GM11168 (cell line): ENCODE results near the gene BBS9.
"Not testable (repeated sequence)": the region's sequence is repeated elsewhere in the genome, so short reads cannot be mapped to it uniquely, and the experiment has no call there.

Experiments used
- in situ Hi-C: fragments of 300-500 bp; cut with MboI; formaldehyde crosslinking; loops from one replicate; pipeline ENCODE4 v1.12.0; 2022; ENCODE audit warnings: low sequenced_read_pairs; ENCODE audit not compliant: unreplicated experiment

BBS9 gene

DNA sequence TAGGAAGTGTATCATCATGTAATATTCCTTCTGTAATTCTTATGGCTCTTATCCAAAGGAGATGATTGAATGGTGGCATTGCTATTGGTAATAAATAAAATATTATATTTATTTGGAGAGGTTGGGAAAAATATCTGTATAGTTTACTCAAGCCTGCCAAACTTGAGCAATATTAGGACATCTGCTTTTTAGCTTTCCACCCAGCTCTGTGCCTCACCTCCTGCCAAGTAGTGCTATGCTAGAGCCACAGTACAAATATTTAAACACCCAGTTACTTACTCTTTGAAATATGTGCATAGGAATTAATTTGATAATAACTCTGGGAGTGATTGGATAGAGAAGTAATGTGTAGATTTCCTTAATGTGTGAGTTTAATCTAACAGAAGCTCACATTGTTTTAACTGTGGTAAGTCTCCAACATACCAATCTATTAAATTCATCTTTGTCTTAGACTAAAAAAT, 129.2 kb downstream of the BBS9 start:
- in situ Hi-C loops = no loop called here

DNA sequence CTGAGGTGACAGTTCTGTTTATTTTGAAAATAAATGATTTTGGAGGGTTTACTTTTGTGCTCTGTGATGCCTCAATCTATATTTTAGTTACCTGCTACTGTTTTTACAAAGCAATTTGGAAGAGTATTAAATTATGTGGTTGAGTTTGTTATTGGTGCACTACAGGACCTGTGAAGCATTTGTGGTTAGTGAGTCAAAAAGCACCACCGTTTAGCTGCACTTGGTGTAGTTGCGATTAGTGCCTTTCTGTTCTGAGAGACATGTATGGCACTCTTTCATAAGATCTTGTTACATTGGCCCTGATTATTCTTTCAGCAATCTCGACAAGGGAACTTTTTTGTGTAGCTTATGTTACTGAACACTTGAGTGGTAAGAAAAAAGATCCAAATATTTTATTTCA, 132.2 kb downstream of the BBS9 start:
- in situ Hi-C loops = no loop called here

DNA sequence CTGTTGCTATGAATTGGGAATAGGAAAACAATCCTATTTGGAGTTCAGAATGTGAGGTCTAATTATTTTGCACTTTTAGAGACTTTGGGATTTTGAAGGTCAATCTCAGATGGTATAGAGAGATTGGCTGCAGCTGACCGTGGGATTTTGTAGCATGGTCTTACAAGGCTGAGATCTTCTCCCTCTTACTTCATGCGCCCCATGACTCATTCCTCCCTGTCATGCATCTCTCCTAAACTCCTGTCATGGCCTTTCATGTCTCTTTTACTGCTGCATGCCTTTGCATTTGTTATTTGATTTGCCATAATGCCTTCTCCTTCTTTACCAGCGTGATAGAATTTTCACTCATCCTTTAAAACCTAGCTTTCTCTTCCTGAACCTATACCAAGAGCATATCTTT, 133.1 kb downstream of the BBS9 start:
- in situ Hi-C loops = no loop called here

DNA sequence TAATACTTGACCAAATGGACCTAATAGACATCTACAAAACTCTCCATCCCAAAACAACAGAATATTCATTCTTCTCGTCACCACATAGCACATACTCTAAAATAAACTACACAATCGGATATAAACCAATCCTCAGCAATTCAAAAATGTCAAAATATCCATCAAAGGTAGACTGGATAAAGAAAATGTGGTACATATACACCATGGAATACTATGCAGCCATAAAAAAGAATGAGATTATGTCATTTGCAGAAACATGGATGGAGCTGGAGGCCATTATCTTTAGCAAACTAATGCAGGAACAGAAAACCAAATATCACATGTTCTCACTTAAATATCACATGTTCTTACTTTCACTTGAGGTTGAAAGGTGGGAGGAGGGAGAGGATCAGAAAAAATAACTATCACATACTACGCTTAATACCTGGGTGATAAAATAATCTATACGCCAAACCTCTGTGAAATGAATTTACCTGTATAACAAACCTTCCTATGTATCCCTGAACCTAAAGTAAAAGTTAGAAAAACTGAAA, 142.5 kb downstream of the BBS9 start:
- in situ Hi-C loops = not testable (repeated sequence)

DNA sequence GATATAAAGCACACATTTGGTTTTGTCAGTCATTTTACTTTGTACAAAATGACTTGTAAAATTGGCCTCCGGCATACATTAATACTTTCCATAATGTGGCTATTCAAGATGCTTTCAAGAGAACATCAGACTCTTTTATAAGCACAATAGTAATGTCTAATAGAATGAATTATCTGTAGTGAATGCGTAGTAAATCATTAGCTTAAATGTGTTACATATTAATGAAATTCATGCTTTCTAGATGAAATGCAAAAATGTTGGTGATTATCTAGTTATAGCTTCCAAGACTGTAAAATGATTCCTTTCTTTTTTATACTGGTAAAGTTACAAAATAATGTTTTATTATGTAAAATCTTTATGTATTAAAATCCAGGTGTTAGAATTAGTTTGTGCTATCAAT, 144.0 kb downstream of the BBS9 start:
- in situ Hi-C loops = no loop called here

DNA sequence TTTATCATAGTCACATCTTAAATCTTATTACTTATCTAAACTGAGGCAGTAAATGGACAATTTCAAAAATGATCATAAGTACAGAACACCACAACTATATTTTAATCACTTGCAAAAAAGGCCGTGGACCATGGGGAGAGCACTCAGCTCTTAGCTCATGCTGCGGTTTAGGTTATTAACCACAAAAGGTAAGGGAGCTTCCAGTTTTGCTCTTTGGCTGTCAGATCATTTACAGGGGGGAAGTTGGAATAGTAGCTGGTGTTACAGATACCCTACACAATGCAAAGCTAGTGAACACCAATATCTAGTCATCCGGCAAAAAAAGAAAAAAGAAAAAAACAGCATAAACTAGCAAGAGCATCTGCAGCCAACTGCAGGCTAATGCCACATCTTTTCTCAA, 147.0 kb downstream of the BBS9 start:
- in situ Hi-C loops = no loop called here

DNA sequence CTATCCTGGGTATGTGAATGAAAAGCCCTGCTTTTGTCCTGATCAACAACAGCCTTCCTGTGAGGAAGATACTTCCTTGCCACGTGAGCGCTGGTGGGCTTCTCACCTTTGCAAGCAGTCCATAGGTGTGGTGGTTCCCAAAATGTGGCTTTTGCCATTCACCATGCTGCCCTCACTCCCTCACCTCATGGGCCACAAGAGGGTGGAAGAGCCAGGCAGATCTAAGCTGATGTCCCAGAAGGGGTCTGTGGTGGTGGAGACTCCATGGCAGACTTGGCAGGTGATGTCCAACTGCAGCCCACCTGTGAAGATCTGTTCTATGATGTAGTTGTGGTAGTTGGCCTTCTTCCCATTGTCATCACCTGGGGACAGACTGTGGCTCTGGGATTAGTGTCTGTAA, 147.4 kb downstream of the BBS9 start:
- in situ Hi-C loops = no loop called here

DNA sequence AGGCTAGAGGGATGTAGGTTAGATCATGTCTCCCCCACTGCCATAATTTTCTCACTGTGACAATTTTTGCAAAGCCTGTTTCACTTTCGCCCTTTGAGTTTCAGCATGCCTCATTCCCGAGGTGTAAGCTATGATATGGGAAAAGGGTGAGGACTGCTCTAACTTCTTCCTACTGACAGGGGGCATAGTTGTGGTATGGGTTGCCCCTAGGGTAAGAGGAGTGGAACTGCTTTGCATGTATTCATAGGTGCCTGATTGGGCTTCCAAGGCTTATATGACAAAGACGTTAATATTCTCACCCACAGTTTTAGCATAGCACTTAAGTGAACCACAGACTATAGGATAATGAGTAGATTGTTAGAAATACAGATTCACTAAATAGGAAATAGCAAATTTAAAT, 148.7 kb downstream of the BBS9 start:
- in situ Hi-C loops = no loop called here

DNA sequence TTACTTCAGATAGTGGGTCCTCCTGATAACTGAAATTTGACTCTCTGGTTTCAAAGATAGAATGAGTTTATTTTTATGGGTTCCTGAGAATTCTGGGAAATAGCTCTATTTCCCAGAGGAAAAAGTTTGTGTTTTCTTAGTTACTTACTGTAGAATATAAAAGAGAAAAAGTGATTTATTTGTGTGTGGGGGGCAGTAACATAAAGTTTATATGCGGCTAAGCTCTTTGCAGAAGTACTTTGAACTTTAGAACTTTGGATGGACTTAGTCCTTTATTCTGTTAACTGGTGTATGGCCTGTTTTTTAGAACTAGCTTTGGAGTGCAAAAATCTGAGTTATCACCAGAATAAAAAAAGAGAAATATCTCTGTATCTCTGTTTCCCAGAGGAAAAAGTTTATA, 157.1 kb downstream of the BBS9 start:
- in situ Hi-C loops = no loop called here

DNA sequence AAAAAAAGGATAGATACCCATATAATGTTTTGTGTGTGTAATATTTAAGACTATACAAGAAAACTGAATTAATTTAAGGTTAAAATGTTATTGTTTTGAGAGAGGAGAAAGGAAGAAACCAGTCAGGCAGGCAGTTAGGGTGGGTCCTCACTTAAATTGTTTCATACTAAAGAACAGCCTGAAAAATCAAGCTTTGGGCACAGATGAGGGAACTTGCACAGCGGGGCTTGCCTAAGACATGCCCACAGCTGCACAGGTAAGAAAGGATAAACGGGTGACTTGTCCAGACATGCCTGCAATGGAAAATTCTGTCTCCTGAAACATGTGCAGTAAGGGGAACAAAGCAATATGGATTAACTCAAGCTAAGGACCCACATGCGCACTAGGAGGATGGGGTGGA, 158.4 kb downstream of the BBS9 start:
- in situ Hi-C loops = no loop called here

DNA sequence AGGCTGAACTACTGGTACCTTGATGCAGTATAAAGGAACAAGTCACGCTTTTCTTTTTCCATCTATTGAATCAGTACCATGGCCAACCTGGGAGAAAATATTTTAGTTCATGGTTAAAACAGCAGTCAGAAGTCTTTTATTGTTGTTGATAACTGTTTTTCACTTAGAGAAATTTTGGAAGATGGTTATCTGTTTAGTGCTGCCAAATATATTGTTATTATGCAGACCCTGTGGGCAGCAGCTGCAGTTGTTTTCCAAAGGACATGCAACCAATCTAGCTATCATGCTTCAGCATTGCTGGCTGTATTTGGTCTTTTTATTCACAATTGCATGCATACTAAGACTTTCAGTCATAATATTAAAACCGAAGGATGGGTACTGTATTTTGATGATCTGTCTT, 169.5 kb downstream of the BBS9 start:
- in situ Hi-C loops = no loop called here

DNA sequence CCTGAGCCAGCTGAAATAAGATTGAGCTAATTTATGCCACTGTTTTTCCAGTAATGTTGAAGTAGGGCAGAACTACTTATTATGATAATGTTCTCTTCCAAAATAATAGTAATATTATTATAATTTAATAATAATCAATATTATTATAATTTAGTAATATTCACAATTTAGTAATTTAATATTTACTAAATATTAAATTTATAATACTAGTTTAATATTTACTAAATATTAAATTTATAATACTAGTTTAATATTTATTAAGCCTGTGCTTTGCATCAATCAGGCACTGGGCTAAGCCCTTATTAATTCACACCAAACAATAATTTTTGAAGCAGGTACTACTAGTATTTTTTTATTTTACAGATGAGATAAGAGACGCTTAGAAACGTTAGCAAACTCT, 170.1 kb downstream of the BBS9 start:
- in situ Hi-C loops = no loop called here

DNA sequence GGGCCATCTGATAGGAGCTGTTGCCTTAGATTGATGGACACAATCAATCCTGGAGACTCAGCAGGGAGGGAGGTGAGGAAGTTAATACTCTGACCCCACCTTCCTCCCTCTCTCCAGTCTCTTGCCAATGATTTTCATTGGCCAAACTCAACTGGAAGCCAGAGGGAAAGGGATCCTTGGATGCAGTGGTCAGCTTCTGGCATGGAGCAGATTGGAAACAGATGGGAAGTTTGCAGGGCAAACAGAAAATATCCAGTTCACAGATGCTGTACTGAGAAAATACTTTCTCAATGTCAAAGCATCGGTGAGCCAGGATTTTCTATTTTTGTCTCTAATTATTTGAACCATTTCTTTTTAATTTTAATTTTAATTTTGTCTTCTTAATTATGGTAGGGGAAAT, 170.8 kb downstream of the BBS9 start:
- in situ Hi-C loops = no loop called here

DNA sequence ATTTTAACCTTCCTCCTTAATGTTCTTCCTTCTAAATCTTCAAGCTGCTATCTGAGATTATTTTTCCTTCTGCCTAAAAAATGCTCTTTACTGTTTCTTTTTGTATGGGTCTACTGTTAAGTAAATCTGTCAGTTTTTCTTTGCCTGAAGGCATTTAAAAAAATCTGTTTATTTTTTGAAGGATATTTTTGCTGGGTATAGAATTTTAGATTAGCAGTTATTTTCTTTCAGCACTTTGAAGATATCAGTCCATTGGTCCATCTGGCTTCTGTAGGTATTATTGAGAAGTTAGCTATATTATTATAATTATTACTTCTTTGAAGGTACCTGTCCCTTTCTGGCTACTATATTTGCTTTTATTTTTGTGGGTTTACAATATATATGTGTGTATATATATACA, 171.4 kb downstream of the BBS9 start:
- in situ Hi-C loops = no loop called here

DNA sequence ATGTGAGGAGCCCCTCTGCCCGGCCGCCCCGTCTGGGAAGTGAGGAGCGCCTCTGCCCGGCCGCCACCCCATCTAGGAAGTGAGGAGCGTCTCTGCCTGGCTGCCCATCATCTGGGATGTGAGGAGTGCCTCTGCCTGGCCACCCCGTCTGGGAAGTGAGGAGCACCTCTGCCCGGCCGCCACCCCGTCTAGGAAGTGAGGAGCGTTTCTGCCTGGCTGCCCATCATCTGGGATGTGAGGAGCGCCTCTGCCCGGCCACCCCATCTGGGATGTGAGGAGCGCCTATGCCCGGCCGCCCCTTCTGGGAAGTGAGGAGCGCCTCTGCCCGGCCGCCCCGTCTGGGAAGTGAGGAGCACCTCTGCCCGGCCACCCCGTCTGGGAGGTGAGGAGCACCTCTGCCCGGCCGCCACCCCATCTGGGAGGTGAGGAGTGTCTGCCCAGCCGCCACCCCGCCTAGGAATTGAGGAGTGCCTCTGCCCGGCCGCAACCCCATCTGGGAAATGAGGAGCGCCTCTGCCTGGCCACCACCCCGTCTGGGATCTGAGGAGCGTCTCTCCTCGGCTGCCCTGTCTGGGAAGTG, 174.7 kb downstream of the BBS9 start:
- in situ Hi-C loops = not testable (repeated sequence)

DNA sequence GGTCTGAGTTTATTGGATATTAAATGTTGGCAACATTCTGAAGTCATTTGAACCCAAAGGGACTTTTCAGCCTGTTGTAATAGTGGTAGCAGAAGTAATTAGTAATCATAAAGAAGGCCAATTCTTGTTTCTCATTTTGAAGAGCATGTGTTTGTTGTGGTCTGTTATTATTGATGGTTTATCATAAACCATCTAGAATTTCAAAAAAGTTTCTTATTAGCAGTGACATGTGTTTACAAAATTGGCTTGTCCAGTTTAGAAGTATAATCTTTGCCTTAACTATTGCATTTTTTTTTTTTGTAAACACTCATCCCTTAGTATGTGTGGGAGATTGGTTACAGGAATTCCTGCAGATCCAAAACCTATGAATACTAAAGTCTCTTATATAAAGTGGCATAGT, 177.8 kb downstream of the BBS9 start:
- in situ Hi-C loops = no loop called here

DNA sequence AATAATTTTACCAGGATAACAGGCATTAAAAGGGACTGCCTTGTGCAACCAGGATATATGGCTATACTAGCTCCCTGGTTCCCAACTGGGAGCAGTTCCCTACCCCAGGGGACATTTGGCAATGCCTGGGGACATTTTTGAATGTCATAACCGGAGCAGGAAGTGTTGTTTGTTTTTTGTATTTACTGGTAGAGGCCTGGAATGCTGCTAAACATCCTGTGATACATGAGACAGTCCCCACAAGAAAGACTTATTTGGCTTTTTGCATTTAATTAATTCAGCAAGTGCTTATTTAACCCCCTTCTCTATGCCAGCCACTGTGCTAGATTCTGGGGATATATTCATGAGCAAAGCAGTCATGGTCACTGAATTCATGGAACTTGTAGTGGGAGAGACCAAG, 181.2 kb downstream of the BBS9 start:
- in situ Hi-C loops = no loop called here

DNA sequence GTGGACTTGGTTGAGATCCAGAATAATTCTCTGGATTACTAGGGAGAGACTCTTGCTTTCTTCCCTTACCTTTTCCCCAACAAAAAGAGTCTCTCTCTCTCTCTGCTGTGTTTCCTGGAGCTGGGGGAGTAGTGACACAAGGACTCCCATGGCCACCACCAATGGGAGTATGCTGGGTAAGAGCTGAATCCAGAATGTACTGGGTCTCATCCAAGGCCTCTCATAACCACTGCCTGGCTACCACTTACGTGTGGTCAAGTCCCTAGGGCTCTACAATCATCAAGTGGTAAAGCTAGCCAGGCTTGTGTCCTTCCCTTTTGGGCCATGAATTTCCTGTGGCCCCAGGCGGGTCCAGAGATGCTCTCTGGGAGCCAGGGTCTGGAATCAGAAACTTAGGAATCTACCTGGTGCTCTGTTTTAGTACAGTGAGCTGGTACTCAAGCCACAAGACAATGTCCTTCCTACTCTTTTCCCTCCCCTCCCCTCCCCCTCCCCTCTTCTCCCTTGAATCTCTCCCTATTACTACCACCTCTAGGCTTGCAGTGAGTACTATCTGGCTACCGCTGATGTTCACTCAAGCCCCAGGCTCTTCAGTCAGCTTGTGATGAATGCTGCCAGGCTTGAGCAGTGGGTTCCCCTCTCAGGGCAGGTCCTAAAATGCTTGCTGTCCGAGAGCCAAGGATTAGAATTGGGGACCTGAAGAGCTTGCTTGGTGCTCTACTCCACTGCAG, 196.6 kb downstream of the BBS9 start:
- in situ Hi-C loops = no loop called here

DNA sequence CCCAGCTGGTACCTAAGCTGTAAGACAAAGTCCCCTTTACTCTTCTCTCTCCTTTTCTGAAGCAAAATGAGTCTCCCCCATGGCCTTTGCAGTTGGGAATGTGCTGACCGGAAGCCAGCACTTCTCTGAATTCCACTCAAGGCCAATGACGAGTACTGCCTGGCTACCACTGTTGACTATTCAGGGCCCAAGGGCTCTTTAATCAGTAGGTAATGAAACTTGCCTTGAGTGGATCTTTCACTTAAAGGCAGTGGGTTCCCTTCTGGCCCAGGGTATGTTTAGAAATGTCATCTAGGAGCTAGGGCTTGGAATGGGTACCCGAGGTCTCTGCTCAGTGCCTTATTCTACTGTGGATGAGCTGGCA, 197.1 kb downstream of the BBS9 start:
- in situ Hi-C loops = no loop called here

DNA sequence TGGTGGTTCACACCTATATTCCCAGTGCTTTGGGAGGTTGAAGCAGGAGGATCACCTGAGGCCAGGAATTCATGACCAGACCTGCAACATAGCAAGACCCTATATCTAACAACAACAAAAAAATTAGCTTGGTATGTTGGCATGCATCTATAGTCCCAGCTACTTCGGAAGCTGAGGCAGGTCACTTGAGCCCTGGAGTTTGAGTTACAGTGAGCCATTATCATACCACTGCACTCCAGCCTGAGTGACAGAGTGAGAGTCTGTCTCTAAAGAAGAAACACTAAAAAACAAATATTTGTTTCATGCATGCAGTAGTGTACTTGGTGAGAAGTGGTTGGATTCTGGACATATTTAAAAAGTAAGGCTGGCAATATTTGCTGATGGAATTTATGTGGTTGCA, 198.1 kb downstream of the BBS9 start:
- in situ Hi-C loops = no loop called here

DNA sequence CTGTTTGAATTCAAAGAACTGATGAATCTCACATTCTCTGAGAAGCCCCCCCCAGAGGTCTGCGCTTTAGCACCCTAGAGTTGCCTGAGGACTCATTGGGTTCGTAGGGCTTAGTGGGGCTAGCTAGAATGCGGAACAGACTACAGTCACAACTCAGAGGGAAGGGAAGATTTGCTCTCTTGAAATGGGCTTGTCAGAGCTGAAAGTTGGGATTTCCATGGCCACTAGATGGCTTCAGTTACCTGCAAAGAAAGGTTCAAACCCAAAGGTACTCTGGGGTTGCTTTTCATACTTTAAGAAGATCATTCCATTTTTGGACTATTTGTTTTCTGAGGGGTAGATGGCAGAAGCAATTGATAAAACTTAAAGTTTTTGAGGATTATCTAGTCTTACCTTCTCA, 205.0 kb downstream of the BBS9 start:
- in situ Hi-C loops = no loop called here

DNA sequence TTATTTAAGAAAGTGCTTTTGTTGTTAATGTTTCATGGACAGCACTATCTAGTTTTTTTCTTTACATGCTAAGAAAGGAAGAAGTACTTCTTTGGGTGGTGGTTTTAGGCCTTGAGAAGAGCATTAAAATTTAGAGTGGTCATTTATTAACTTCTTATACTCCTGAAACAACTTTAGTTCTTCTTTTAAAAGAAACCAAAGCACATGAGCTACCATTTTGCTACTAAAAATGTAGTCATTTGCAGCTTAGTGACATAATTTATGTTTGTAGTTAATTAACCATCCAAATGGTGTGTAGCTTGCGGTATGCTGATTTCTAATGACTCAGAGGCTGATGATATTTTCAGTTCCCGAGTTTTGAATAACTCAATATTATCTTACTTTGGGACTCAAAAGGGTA, 207.5 kb downstream of the BBS9 start:
- in situ Hi-C loops = no loop called here
